C4-2B (cell line): ENCODE results near the gene SERPINB11.
"Not testable (repeated sequence)": the region's sequence is repeated elsewhere in the genome, so short reads cannot be mapped to it uniquely, and the experiment has no call there.

ENCODE experiments used
- ZFX ChIP-seq: fragments of 450-650 bp; IDR thresholded peaks from 2 replicates; pipeline ENCODE4 v1.6.1; 2017
- TF ChIP-seq, protein P1 (sequence below): fragments of 450-650 bp; conservative IDR thresholded peaks from 2 replicates; pipeline ENCODE4 v1.5.1; 2017; ENCODE audit warnings: mild to moderate bottlenecking

GRCh38 chr18:63759786-63760185 lies 57.0 kb downstream of the SERPINB11 start:
- TF ChIP-seq, protein P1, sequence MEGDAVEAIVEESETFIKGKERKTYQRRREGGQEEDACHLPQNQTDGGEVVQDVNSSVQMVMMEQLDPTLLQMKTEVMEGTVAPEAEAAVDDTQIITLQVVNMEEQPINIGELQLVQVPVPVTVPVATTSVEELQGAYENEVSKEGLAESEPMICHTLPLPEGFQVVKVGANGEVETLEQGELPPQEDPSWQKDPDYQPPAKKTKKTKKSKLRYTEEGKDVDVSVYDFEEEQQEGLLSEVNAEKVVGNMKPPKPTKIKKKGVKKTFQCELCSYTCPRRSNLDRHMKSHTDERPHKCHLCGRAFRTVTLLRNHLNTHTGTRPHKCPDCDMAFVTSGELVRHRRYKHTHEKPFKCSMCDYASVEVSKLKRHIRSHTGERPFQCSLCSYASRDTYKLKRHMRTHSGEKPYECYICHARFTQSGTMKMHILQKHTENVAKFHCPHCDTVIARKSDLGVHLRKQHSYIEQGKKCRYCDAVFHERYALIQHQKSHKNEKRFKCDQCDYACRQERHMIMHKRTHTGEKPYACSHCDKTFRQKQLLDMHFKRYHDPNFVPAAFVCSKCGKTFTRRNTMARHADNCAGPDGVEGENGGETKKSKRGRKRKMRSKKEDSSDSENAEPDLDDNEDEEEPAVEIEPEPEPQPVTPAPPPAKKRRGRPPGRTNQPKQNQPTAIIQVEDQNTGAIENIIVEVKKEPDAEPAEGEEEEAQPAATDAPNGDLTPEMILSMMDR: not testable (repeated sequence)
- TF ChIP-seq ZFX: not testable (repeated sequence)
